Measurements from ENCODE around the gene PSKH1. TPM values are rescaled to one million over a fixed set of nuclear protein-coding genes. Genes with fewer than 3 reads are reported as not detected.

The PSKH1 gene
- total RNA-seq, 1 donor from 2014 or later: 14.4 TPM

- DNase-seq: peak; percentile 93
- intact Hi-C loops (cut with micrococcal nuclease): loop anchor here (1.0 kb wide), 2 partner anchors 45 to 112 kb away; no protein-coding TSS in a partner anchor
- H3K36me3 Mint-ChIP-seq (ENCODE audit: low read depth): peaks cover 22% of the 10 kb centered on the region
- no peaks in the 10 kb centered on the region for H3K27me3 Mint-ChIP-seq
- no peaks in the 10 kb centered on the region for H3K9me3 Mint-ChIP-seq
- H3K27ac Mint-ChIP-seq: peak overlapping the region; percentile 19
- no peak overlapping the region for H3K4me3 Mint-ChIP-seq
- H3K4me1 Mint-ChIP-seq: peaks cover 3% of the 10 kb centered on the region
These were observed 35.7 kb downstream of the PSKH1 start for GRCh38 chr16:67928561-67929364.

- no peaks in the 10 kb centered on the region for H3K9me3 Mint-ChIP-seq
- intact Hi-C loops (cut with micrococcal nuclease): loop anchor here (10.0 kb wide), 1 partner anchor 265 kb away; the partner anchor contains the start of genes ACD, C16orf86, ENKD1 and PARD6A
- peaks cover 10% of the 10 kb centered on the region for H3K4me1 Mint-ChIP-seq
- no peak overlapping the region for H3K27ac Mint-ChIP-seq
- peaks cover 36% of the 10 kb centered on the region for H3K36me3 Mint-ChIP-seq (ENCODE audit: low read depth)
- DNase-seq: no peak
- no peak overlapping the region for H3K4me3 Mint-ChIP-seq
- no peaks in the 10 kb centered on the region for H3K27me3 Mint-ChIP-seq
These were observed 37.1 kb downstream of the PSKH1 start for GRCh38 chr16:67930191-67930590.

DNA sequence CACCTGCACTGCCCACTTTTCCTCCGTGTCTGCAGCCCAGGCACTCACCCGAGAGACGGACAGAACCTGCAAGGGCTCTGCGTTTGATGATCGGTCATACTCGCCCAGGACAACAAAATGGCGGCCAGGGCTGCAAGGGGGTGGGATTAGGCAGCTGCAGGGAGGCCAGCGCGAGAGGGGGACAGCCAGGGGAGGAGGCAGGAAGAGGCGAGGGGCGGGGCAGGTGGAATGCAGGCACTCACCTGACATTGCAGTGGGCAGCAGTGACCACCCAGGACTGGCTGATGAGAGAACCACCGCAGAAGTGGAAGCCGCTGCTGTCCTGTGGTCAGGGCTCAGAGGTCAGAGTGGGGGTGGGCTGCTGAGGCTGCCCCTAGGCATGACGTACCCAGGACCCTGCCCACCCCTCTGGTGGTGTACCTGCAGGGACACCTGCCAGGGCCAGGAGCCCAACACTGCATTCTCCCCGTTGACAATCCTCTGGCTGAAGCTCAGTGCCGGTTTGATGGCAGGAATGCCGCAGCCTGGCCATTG is 37.7 kb downstream of the PSKH1 start:
- Mint-ChIP-seq H3K9me3 (no peaks in the 10 kb centered on the region), H3K27ac (no peak overlapping the region), H3K36me3 (ENCODE audit: low read depth) (peaks cover 41% of the 10 kb centered on the region), H3K27me3 (no peaks in the 10 kb centered on the region), H3K4me1 (peaks cover 13% of the 10 kb centered on the region), H3K4me3 (no peak overlapping the region)
- intact Hi-C loops (cut with micrococcal nuclease): loop anchor here (10.0 kb wide), 1 partner anchor 266 kb away; the partner anchor contains the start of genes ACD, C16orf86, ENKD1 and PARD6A
- no peak for DNase-seq

DNA sequence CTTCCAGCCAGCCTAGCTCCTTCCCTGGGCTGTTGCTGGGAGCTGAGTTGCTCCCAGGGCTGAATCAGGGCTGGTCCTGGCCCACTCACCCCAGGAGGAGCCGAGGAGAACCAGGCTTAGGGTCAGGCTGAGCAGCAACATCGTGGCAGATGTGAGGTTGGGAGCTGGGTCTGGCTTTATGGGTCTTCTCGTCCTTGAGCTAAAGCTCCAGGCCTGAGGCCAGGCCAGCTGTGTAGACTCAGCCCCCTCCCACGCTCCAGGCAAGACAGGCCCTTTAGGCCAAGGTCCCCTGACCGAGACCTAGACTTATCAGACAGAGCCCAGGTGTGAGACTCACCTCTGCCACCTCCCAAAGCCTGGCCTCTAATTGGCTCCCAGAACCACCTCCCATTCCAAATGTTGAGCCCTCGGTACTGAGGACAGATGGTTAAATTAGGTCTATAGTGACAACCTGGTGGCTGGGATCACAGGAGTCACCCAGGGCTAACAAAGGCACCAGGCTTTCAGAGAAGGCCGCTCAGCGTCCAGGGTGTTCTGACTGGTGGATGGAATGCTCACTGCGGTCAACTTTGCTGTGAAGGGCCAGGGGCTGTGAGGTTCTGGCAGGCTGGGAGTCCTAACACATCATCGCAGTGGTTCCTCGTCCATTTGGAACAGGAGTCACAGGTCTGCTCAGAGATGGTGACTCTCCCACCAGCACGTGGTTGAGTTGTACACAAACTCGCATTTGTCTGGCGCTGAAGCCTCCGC is 38.8 kb downstream of the PSKH1 start, which contains the start of gene CTRL:
Gene CTRL (minus strand): TSS at position 151 of the 750 bp plus-strand sequence. CDS start 10 bp downstream, at position 141.
- peaks cover 48% of the 10 kb centered on the region for H3K36me3 Mint-ChIP-seq (ENCODE audit: low read depth)
- intact Hi-C loops (cut with micrococcal nuclease): loop anchor here (10.0 kb wide), 1 partner anchor 267 kb away; the partner anchor contains the start of genes ACD, C16orf86, ENKD1 and PARD6A
- no peak for DNase-seq
- H3K4me1 Mint-ChIP-seq: peaks cover 16% of the 10 kb centered on the region
- H3K27ac Mint-ChIP-seq: no peak within 1 kb of the TSS
- H3K4me3 Mint-ChIP-seq: no peak within 1 kb of the TSS
- H3K27me3 Mint-ChIP-seq: no peaks in the 10 kb centered on the region
- H3K9me3 Mint-ChIP-seq: no peaks in the 10 kb centered on the region

- H3K27me3 Mint-ChIP-seq: no peaks in the 10 kb centered on the region
- no peak for DNase-seq
- H3K4me3 Mint-ChIP-seq: no peak overlapping the region
- peaks cover 50% of the 10 kb centered on the region for H3K36me3 Mint-ChIP-seq (ENCODE audit: low read depth)
- intact Hi-C loops (cut with micrococcal nuclease): loop anchor here (10.0 kb wide), 1 partner anchor 268 kb away; the partner anchor contains the start of genes ACD, C16orf86, ENKD1 and PARD6A
- no peak overlapping the region for H3K27ac Mint-ChIP-seq
- no peaks in the 10 kb centered on the region for H3K9me3 Mint-ChIP-seq
- peaks cover 21% of the 10 kb centered on the region for H3K4me1 Mint-ChIP-seq
These were observed 39.4 kb downstream of the PSKH1 start for GRCh38 chr16:67932462-67932840.

GRCh38 chr16:67933805-67934204 is 40.8 kb downstream of the PSKH1 start:
- Mint-ChIP-seq H3K27ac (peak overlapping the region; percentile 48), H3K27me3 (no peaks in the 10 kb centered on the region), H3K9me3 (no peaks in the 10 kb centered on the region), H3K4me3 (peak overlapping the region; percentile 100), H3K4me1 (peaks cover 19% of the 10 kb centered on the region), H3K36me3 (ENCODE audit: low read depth) (peaks cover 47% of the 10 kb centered on the region)
- intact Hi-C loops (cut with micrococcal nuclease): loop anchor here (10.0 kb wide), 1 partner anchor 269 kb away; the partner anchor contains the start of genes ACD, C16orf86, ENKD1 and PARD6A
- DNase-seq: no peak

DNA sequence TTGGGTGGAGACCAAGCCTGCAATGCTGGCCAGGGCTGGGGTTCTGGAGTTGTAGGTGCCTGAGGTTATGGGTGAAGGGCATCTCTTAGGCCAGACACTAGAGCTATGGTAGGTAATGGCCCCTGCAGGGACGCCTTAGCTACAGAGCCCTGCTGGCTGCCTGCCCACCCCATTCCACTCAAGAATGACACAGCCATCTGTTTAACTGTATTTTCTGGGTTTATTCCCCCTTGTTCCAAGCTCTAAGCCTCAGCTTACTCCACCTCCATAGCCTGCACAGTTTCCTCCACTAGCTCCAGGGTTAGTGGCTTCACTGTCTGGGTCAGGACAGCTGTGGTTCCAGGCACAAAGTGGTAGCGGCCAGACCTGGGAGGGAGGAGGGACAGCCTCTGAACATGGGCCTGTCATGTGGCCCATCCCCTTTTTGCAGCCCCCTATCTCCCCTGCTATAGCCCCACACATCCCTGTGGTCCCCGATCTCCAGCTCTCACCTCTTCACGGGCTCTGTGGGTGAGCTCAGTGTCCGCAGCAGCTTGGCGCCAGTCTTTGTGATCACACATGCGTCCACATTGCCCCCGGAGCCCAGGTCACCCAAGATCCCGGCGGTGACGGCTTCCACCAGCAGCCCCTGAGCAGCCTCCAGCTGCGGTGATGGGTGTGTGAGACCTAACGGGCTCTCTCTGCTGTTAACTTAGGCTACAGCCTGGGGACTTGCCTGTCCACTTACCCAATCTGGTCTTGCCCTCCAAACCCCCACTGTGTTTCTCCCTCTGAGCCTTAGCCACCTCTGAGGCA is 41.4 kb downstream of the PSKH1 start:
- Mint-ChIP-seq H3K27ac (peak overlapping the region; percentile 92), H3K36me3 (ENCODE audit: low read depth) (peaks cover 48% of the 10 kb centered on the region), H3K4me1 (peaks cover 23% of the 10 kb centered on the region), H3K27me3 (no peaks in the 10 kb centered on the region), H3K4me3 (peak overlapping the region; percentile 100), H3K9me3 (no peaks in the 10 kb centered on the region)
- intact Hi-C loops (cut with micrococcal nuclease): loop anchor here (1.0 to 10.0 kb wide), 9 partner anchors 41 to 452 kb away; partner anchors contain the start of genes ACD, AGRP, ATP6V0D1 and C16orf86
- no peak for DNase-seq

GRCh38 chr16:67935101-67935401 is 42.0 kb downstream of the PSKH1 start:
- DNase-seq: no peak
- H3K27ac Mint-ChIP-seq: peak overlapping the region; percentile 92
- intact Hi-C loops (cut with micrococcal nuclease): loop anchor here (1.0 to 10.0 kb wide), 9 partner anchors 42 to 453 kb away; partner anchors contain the start of genes ACD, AGRP, ATP6V0D1 and C16orf86
- H3K9me3 Mint-ChIP-seq: no peaks in the 10 kb centered on the region
- peaks cover 28% of the 10 kb centered on the region for H3K4me1 Mint-ChIP-seq
- no peaks in the 10 kb centered on the region for H3K27me3 Mint-ChIP-seq
- peaks cover 45% of the 10 kb centered on the region for H3K36me3 Mint-ChIP-seq (ENCODE audit: low read depth)
- peak overlapping the region; percentile 100 for H3K4me3 Mint-ChIP-seq

- Mint-ChIP-seq H3K9me3 (no peaks in the 10 kb centered on the region), H3K4me1 (peaks cover 33% of the 10 kb centered on the region), H3K36me3 (ENCODE audit: low read depth) (peaks cover 47% of the 10 kb centered on the region), H3K27me3 (no peaks in the 10 kb centered on the region), H3K4me3 (peak overlapping the region; percentile 100), H3K27ac (peak overlapping the region; percentile 92)
- DNase-seq: peak; percentile 98
- intact Hi-C loops (cut with micrococcal nuclease): loop anchor here (1.0 to 10.0 kb wide), 10 partner anchors 42 to 453 kb away; partner anchors contain the start of genes ACD, AGRP, ATP6V0D1 and C16orf86
These were observed 42.5 kb downstream of the PSKH1 start for GRCh38 chr16:67935402-67936123.

- peak within 1 kb of the TSS; percentile 100 for H3K4me3 Mint-ChIP-seq
- no peak for DNase-seq
- intact Hi-C loops (cut with micrococcal nuclease): loop anchor here (1.0 to 10.0 kb wide), 8 partner anchors 64 to 454 kb away; partner anchors contain the start of genes ACD, AGRP, ATP6V0D1 and C16orf86
- no peaks in the 10 kb centered on the region for H3K27me3 Mint-ChIP-seq
- H3K4me1 Mint-ChIP-seq: peaks cover 33% of the 10 kb centered on the region
- peaks cover 45% of the 10 kb centered on the region for H3K36me3 Mint-ChIP-seq (ENCODE audit: low read depth)
- H3K27ac Mint-ChIP-seq: peak within 1 kb of the TSS; percentile 92
- no peaks in the 10 kb centered on the region for H3K9me3 Mint-ChIP-seq
These were observed 43.2 kb downstream of the PSKH1 start, which contains the start of gene PSMB10 for GRCh38 chr16:67936124-67936879. Gene PSMB10 (minus strand): TSS chr16:67936850. CDS start chr16:67936749, 101 bp downstream.

- no peaks in the 10 kb centered on the region for H3K9me3 Mint-ChIP-seq
- peak overlapping the region; percentile 92 for H3K27ac Mint-ChIP-seq
- intact Hi-C loops (cut with micrococcal nuclease): loop anchor here (1.0 to 10.0 kb wide), 9 partner anchors 31 to 455 kb away; partner anchors contain the start of genes ACD, AGRP, ATP6V0D1 and C16orf86
- H3K27me3 Mint-ChIP-seq: no peaks in the 10 kb centered on the region
- peak overlapping the region; percentile 100 for H3K4me3 Mint-ChIP-seq
- peak; percentile 95 for DNase-seq
- peaks cover 38% of the 10 kb centered on the region for H3K4me1 Mint-ChIP-seq
- peaks cover 44% of the 10 kb centered on the region for H3K36me3 Mint-ChIP-seq (ENCODE audit: low read depth)
These were observed 44.0 kb downstream of the PSKH1 start for GRCh38 chr16:67936880-67937605.

All from activated CD4-positive, alpha-beta T cell treated with anti-CD3 and anti-CD28 coated beads, Interleukin-2, amount 10 ng/mL, durations not matched to agents 24 days and 14 days (primary cell).